Fibroblast of the aortic adventitia (primary cell): ENCODE results near the gene DGCR8. TPM values are rescaled to one million over a fixed set of nuclear protein-coding genes. Genes with fewer than 3 reads are reported as not detected.

Source experiments
- DNase-seq: peaks from one replicate; pipeline ENCODE4 v3.0.0-alpha.2; 2010; ENCODE audit warnings: low read depth
- H3K4me3 ChIP-seq: 2 replicates; pipeline ENCODE4 v1.5.1; 2011; ENCODE audit warnings: low read depth, mild to moderate bottlenecking, control low read depth, low read length, moderate library complexity
- CTCF ChIP-seq: IDR thresholded peaks from 2 replicates; pipeline ENCODE4 v1.5.1; 2011; ENCODE audit warnings: mild to moderate bottlenecking, low read length, control low read depth, inconsistent platforms; ENCODE audit not compliant: insufficient read depth
- total RNA-seq: library from RNA; depleted of rRNA; stranded (reverse); fragments of >200 nt; gene quantifications from 2 replicates; pipeline ENCODE4 v1.2.3, GENCODE V29; 2012; ENCODE audit warnings: low replicate concordance

The DGCR8 gene
- total RNA-seq, 1 donor: 22.0 TPM

- no peak for DNase-seq
- H3K4me3 ChIP-seq: no peak overlapping the region
- TF ChIP-seq CTCF: no peak
These were observed 44.2 kb downstream of the DGCR8 start for GRCh38 chr22:20124083-20124787.

GRCh38 chr22:20125201-20126174 lies 45.4 kb downstream of the DGCR8 start:
- H3K4me3 ChIP-seq: no peak overlapping the region
- no peak for TF ChIP-seq CTCF
- no peak for DNase-seq

- TF ChIP-seq CTCF: no peak
- no peak for DNase-seq
- H3K4me3 ChIP-seq: no peak overlapping the region
These were observed 46.4 kb downstream of the DGCR8 start for GRCh38 chr22:20126284-20127029.

GRCh38 chr22:20127318-20127868 lies 47.4 kb downstream of the DGCR8 start:
- TF ChIP-seq CTCF: no peak
- H3K4me3 ChIP-seq: no peak overlapping the region
- no peak for DNase-seq

- no peak for DNase-seq
- TF ChIP-seq CTCF: no peak
- no peak overlapping the region for H3K4me3 ChIP-seq
These were observed 48.0 kb downstream of the DGCR8 start for GRCh38 chr22:20127869-20128618.

- DNase-seq: no peak
- TF ChIP-seq CTCF: no peak
- H3K4me3 ChIP-seq: no peak overlapping the region
These were observed 48.5 kb downstream of the DGCR8 start for GRCh38 chr22:20128619-20128901.
